CD14-positive monocyte (primary cell): ENCODE data around the gene FSCN2. TPM values are rescaled to one million over a fixed set of nuclear protein-coding genes. Genes with fewer than 3 reads are reported as not detected.

Source experiments
- DNase-seq, 3 donors: peaks; one replicate each; pipeline ENCODE4 v3.0.0-alpha.2; 2011 to 2022
- H2AFZ ChIP-seq: 2 replicates; pipeline ENCODE4 v1.6.0; 2012; ENCODE audit warnings: mild to moderate bottlenecking, low read depth, low read length, inconsistent platforms; ENCODE audit not compliant: insufficient read depth, poor library complexity, severe bottlenecking
- H3K27ac ChIP-seq, 2 donors: 1 replicate in 1 of 2; 2 replicates in 1 of 2; pipeline ENCODE4 v1.5.1; 2012 to 2013; ENCODE audit warnings: low read length in 2 of 2, control low read depth in 1 of 2, inconsistent platforms in 1 of 2, low read depth in 1 of 2, mild to moderate bottlenecking in 1 of 2
- H3K27me3 ChIP-seq, 2 donors: one replicate each; pipeline versions ENCODE4 v1.6.0 to v1.6.1; 2011 to 2013; ENCODE audit warnings: low read length in 2 of 2; ENCODE audit not compliant: control insufficient read depth in 2 of 2, insufficient read depth in 2 of 2
- H3K36me3 ChIP-seq, 2 donors: replicated peaks in 1 of 2; 1 replicate in 1 of 2; 2 replicates in 1 of 2; pipeline versions ENCODE4 v1.5.1 to v1.6.1; 2012 to 2013; ENCODE audit warnings: low read length in 2 of 2, control low read depth in 1 of 2, inconsistent platforms in 1 of 2, mild to moderate bottlenecking in 1 of 2; ENCODE audit not compliant: insufficient read depth in 2 of 2, control insufficient read depth in 1 of 2
- H3K4me1 ChIP-seq, 2 donors: 1 replicate in 1 of 2; 2 replicates in 1 of 2; pipeline versions ENCODE4 v1.5.1 to v1.6.1; 2012 to 2013; ENCODE audit warnings: low read length in 2 of 2, control low read depth in 1 of 2, inconsistent platforms in 1 of 2, mild to moderate bottlenecking in 1 of 2, moderate library complexity in 1 of 2; ENCODE audit not compliant: insufficient read depth in 2 of 2, control insufficient read depth in 1 of 2
- H3K4me2 ChIP-seq: replicated peaks from 2 replicates; pipeline ENCODE3; 2012; ENCODE audit warnings: low read length, moderate library complexity, mild to moderate bottlenecking; ENCODE audit not compliant: poor library complexity, severe bottlenecking; ENCODE audit errors: extremely low read depth
- H3K4me3 ChIP-seq, 3 experiments: fragments of 200-600 bp in 1 of 3; sonication (generic) in 1 of 3; replicated peaks in 1 of 3; 1 replicate in 2 of 3; 2 replicates in 1 of 3; pipeline ENCODE4 v1.5.1; 2011 to 2013; ENCODE audit warnings: low read length in 3 of 3, mild to moderate bottlenecking in 3 of 3, control low read depth in 2 of 3, low read depth in 2 of 3, inconsistent platforms in 1 of 3, moderate library complexity in 1 of 3
- H3K79me2 ChIP-seq: 2 replicates; pipeline ENCODE4 v1.6.0; 2012; ENCODE audit warnings: mild to moderate bottlenecking, control low read depth, inconsistent platforms, low read length, moderate library complexity; ENCODE audit not compliant: insufficient read depth
- H3K9ac ChIP-seq: 2 replicates; pipeline ENCODE4 v1.6.0; 2017; ENCODE audit warnings: low read length, mild to moderate bottlenecking; ENCODE audit not compliant: insufficient read depth, poor library complexity, severe bottlenecking
- H3K9me3 ChIP-seq, 2 donors: replicated peaks in 1 of 2; 1 replicate in 1 of 2; 2 replicates in 1 of 2; pipeline versions ENCODE4 v1.5.1 to v1.6.1; 2012 to 2013; ENCODE audit warnings: low read length in 2 of 2, control low read depth in 1 of 2; ENCODE audit not compliant: control insufficient read depth in 1 of 2, insufficient read depth in 1 of 2
- H4K20me1 ChIP-seq: 2 replicates; pipeline ENCODE4 v1.6.0; 2012; ENCODE audit warnings: mild to moderate bottlenecking, low read length, control low read depth, moderate library complexity; ENCODE audit not compliant: insufficient read depth
- H3K27ac Mint-ChIP-seq, 7 donors: one replicate each; pipeline ENCODE4 v1.8.0; 2020; ENCODE audit warnings: mild to moderate bottlenecking in 7 of 7, mixed read lengths in 7 of 7, moderate library complexity in 6 of 7, inconsistent platforms in 2 of 7
- H3K27me3 Mint-ChIP-seq, 3 donors: one replicate each; pipeline ENCODE4 v1.8.0; 2021 to 2022; ENCODE audit warnings: low read depth in 3 of 3, mild to moderate bottlenecking in 3 of 3, mixed read lengths in 3 of 3, moderate library complexity in 3 of 3, inconsistent platforms in 1 of 3
- H3K36me3 Mint-ChIP-seq, 2 donors: one replicate each; pipeline ENCODE4 v1.8.0; 2020; ENCODE audit warnings: mixed read lengths in 2 of 2, inconsistent platforms in 1 of 2, mild to moderate bottlenecking in 1 of 2
- H3K4me1 Mint-ChIP-seq: one replicate; pipeline ENCODE4 v1.8.0; 2020; ENCODE audit warnings: mild to moderate bottlenecking, mixed read lengths
- H3K4me3 Mint-ChIP-seq, 2 donors: one replicate each; pipeline ENCODE4 v1.8.0; 2020; ENCODE audit warnings: mild to moderate bottlenecking in 2 of 2, mixed read lengths in 2 of 2, moderate library complexity in 1 of 2
- H3K9me3 Mint-ChIP-seq, 7 donors: one replicate each; pipeline ENCODE4 v1.8.0; 2020 to 2022; ENCODE audit warnings: mixed read lengths in 7 of 7, mild to moderate bottlenecking in 6 of 7, moderate library complexity in 6 of 7, inconsistent platforms in 2 of 7
- CTCF ChIP-seq: fragments of 200-600 bp; IDR thresholded peaks from one replicate; pipeline ENCODE4 v1.8.0; 2022; ENCODE audit warnings: antibody characterized with exemption, mild to moderate bottlenecking
- WGBS: methylation state at CpG from one replicate; pipeline ENCODE4 v1.1.5; 2013; ENCODE audit warnings: missing lambda C conversion rate; ENCODE audit not compliant: insufficient coverage; 5-methylcytosine and 5-hydroxymethylcytosine counted together
- intact Hi-C, 2 donors: fragments of 100-400 bp; cut with micrococcal nuclease; formaldehyde crosslinking; loops; one replicate each; pipeline versions ENCODE4 v1.15.0 to v1.15.1; 2023
- polyA plus RNA-seq, 3 donors: library from polyadenylated mRNA; depleted of rRNA in 1 of 3; unstranded in 2 of 3; stranded (reverse) in 1 of 3; fragments of 300-500 nt in 2 of 3; fragments of >200 nt in 1 of 3; fragmentation: Illumina TruSeq in 2 of 3; gene quantifications; 1 replicate in 2 of 3; 2 replicates in 1 of 3; pipeline ENCODE4 v1.2.3, GENCODE V29; 2012 to 2021

The FSCN2 gene
- polyA plus RNA-seq, 3 donors, result 0.07 TPM; not detected in 2

- under 1% methylated on average over 110 of the region's 111 CpGs for WGBS
- peaks cover 35 to 45% of the 10 kb centered on the region in 2 donors for H3K36me3 Mint-ChIP-seq
- peaks cover 65 to 84% of the 10 kb centered on the region in 2 donors for H3K4me1 ChIP-seq
- peak within 1 kb of the TSS; percentile 83 to 95 (median 90) for H3K27ac Mint-ChIP-seq
- H3K4me3 ChIP-seq, result peak within 1 kb of the TSS; percentile 75 to 94 (median 83)
- peaks cover 0 to under 1% (median under 1%) of the 10 kb centered on the region in 3 donors for H3K27me3 Mint-ChIP-seq
- peak within 1 kb of the TSS; percentile 82 for H3K9ac ChIP-seq
- H4K20me1 ChIP-seq, result peaks cover 53% of the 10 kb centered on the region
- intact Hi-C loops, result loop anchor here in 1 of 2 donors (5.0 kb wide), 2 partner anchors 40 to 115 kb away; partner anchors contain the start of genes BAHCC1 and FAAP100
- peaks cover 28 to 31% of the 10 kb centered on the region in 2 donors for H3K36me3 ChIP-seq
- H3K27me3 ChIP-seq, result no peaks in the 10 kb centered on the region
- peak; percentile 81 to 91 (median 90) for DNase-seq
- H3K4me2 ChIP-seq, result peak within 1 kb of the TSS; percentile 91
- peaks cover 64% of the 10 kb centered on the region for H3K4me1 Mint-ChIP-seq
- H3K9me3 Mint-ChIP-seq, result peaks cover 0 to 3% (median 0%) of the 10 kb centered on the region in 7 donors
- peak within 1 kb of the TSS; percentile 95 to 96 for H3K4me3 Mint-ChIP-seq
- TF ChIP-seq CTCF, result no peak
- peak within 1 kb of the TSS; percentile 84 to 89 for H3K27ac ChIP-seq
- peaks cover 85% of the 10 kb centered on the region for H3K79me2 ChIP-seq
- H2AFZ ChIP-seq, result peak within 1 kb of the TSS; percentile 77
- H3K9me3 ChIP-seq, result no peaks in the 10 kb centered on the region
Observed at GRCh38 chr17:81512562-81513371, 15.4 kb upstream of the FSCN2 start, which contains the start of gene ACTG1. ACTG1 (minus strand) TSS chr17:81512799; CDS start chr17:81512354, 445 bp downstream.

- Histone ChIP-seq H3K79me2 (peaks cover 90% of the 10 kb centered on the region), H2AFZ (peak overlapping the region; percentile 77), H3K27me3 (no peaks in the 10 kb centered on the region), H3K9me3 (no peaks in the 10 kb centered on the region), H3K4me3 (peak overlapping the region; percentile 60 to 94 (median 73)), H4K20me1 (peaks cover 52% of the 10 kb centered on the region), H3K9ac (peak overlapping the region; percentile 82), H3K27ac (peak overlapping the region; percentile 84 to 89), H3K36me3 (peaks cover 28 to 31% of the 10 kb centered on the region in 2 donors), H3K4me2 (peak overlapping the region; percentile 91), H3K4me1 (peaks cover 71 to 88% of the 10 kb centered on the region in 2 donors)
- H3K27ac Mint-ChIP-seq, result peak overlapping the region; percentile 79 to 94 (median 88)
- H3K9me3 Mint-ChIP-seq, result peaks cover 0 to 3% (median 0%) of the 10 kb centered on the region in 7 donors
- peaks cover 0 to 2% (median 0%) of the 10 kb centered on the region in 3 donors for H3K27me3 Mint-ChIP-seq
- WGBS, result 2% methylated on average over 7 of the region's 23 CpGs
- peaks cover 35 to 43% of the 10 kb centered on the region in 2 donors for H3K36me3 Mint-ChIP-seq
- intact Hi-C loops, result loop anchor here in 1 of 2 donors (5.0 kb wide), 2 partner anchors 39 to 116 kb away; partner anchors contain the start of genes BAHCC1 and FAAP100
- DNase-seq, result peak; percentile 14 to 36 (median 25)
- TF ChIP-seq CTCF, result no peak
- H3K4me1 Mint-ChIP-seq, result peaks cover 67% of the 10 kb centered on the region
- peak overlapping the region; percentile 82 to 88 for H3K4me3 Mint-ChIP-seq
Observed at GRCh38 chr17:81513372-81513752, 14.8 kb upstream of the FSCN2 start.
